ENCODE results near the gene TMCO4.

- TF ChIP-seq, protein P1, sequence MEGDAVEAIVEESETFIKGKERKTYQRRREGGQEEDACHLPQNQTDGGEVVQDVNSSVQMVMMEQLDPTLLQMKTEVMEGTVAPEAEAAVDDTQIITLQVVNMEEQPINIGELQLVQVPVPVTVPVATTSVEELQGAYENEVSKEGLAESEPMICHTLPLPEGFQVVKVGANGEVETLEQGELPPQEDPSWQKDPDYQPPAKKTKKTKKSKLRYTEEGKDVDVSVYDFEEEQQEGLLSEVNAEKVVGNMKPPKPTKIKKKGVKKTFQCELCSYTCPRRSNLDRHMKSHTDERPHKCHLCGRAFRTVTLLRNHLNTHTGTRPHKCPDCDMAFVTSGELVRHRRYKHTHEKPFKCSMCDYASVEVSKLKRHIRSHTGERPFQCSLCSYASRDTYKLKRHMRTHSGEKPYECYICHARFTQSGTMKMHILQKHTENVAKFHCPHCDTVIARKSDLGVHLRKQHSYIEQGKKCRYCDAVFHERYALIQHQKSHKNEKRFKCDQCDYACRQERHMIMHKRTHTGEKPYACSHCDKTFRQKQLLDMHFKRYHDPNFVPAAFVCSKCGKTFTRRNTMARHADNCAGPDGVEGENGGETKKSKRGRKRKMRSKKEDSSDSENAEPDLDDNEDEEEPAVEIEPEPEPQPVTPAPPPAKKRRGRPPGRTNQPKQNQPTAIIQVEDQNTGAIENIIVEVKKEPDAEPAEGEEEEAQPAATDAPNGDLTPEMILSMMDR (IDR thresholded peaks at IDR 0.05): no peak
- TF ChIP-seq POLR2A (IDR thresholded peaks at IDR 0.05) (no peak), POLR2AphosphoS5 (IDR thresholded peaks at IDR 0.05) (no peak), EP300 (IDR thresholded peaks at IDR 0.05) (no peak)
Measured at GRCh38 chr1:19747761-19748160, 52.0 kb downstream of the TMCO4 start.

Data from sigmoid colon (tissue), 4 donors.